HG03469 (cell line): ENCODE data around the gene BECN2.
"Not testable (repeated sequence)": the region's sequence is repeated elsewhere in the genome, so short reads cannot be mapped to it uniquely, and the experiment has no call there.

Experiments used
- ATAC-seq: cut with Tn5 transposase; IDR thresholded peaks from one replicate; pipeline ENCODE4 v1.9.1; 2021; ENCODE audit warnings: mild to moderate bottlenecking, moderate library complexity, moderate number of reproducible peaks; ENCODE audit not compliant: unreplicated experiment

The BECN2 gene

DNA sequence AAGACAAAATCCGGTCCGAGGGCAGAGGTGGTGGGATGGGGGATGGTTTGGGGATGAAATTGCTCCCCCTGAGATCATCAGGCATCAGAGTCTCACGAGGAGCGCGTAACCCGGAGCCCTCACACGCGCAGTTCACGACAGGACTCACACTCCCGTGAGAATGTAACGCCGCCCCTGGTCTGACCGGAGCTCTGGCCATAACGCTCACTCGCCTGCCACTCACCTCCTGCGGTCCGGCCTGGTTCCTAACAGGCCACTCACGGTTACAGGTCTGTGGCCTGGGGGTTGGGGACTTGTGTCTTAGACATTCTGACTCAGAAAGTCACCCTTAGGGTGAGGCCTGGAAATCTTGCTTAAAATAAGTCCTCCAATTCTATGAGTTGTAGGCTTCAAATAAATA lies 21.5 kb downstream of the BECN2 start:
- ATAC-seq = no peak

DNA sequence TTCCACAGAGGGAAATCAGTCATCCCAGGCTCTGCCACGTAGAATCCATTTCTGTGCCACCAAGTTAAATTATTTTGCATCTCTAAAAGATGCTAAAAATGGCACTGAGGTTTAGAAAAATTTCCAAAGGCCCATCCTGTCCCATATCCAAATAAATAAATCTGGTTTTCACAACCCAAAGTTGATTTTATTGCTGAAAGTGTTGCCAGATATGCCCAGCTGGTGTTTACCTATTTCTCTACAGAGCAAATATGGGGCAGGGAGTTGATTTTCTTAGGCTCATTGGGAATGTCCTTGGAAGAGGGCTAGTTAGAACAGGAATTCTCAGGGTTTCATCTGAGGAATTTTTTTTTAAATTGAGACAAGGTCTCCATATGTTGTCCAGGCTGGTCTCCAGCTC lies 22.4 kb downstream of the BECN2 start:
- ATAC-seq = no peak

DNA sequence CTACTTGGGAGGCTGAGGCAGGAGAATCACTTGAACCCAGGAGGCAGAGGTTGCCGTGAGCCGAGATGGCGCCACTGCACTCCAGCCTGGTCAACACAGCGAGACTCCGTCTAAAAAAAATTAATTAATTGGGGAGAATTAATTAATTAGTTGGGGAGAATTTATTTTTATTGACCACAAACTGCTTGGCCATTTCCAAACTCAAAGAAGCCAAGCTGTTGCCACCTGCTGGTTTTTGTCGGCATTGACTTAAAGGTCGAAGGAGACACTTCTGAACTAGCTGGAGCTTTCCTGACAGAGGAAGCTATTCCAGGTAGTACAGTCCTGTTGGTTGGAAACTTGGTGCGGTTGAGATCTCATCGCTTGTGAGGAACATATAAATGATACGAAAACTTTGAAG lies 28.2 kb downstream of the BECN2 start:
- no peak for ATAC-seq

DNA sequence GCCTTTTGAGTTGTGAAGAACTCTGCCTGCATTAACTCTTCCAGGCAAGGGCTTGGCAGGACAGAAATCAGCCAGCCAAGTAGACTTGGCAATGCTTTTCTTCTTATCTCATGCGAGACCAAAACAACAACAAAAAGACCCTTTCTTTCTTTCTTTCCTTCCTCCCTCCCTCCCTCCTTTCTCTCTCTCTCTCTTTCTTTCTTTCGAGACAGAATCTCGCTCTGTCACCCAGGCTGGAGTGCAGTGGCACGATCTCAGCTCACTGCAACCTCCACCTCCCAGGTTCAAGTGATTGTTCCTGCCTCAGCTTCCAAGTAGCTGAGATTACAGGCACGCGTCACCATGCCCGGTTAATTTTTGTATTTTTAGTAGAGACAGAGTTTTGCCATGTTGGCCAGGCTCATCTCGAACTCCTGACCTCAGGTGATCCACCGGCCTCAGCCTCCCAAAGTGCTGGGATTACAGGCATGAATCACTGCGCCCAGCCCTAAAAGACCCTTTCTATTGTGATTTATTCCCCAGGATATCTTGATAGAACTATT lies 30.9 kb downstream of the BECN2 start:
- not testable (repeated sequence) for ATAC-seq

DNA sequence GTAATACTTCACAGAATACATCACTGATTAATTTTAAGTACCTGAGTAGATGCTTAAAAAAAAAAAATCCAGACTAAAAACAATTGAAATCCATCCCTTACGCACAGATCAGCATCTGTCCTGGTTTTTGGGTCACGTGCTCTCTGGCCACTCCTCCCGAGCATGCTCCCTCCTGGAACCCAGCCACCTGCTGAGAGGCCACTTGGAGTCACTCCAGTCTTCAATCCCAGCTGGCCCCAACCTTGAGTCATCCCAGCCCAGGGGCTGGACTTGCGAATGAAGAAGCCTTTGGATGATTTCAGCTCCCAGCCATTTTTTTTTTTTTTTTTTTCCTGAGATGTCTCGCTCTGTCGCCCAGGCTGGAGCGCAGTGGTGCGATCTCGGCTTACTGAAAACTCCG lies 32.5 kb downstream of the BECN2 start:
- no peak for ATAC-seq

DNA sequence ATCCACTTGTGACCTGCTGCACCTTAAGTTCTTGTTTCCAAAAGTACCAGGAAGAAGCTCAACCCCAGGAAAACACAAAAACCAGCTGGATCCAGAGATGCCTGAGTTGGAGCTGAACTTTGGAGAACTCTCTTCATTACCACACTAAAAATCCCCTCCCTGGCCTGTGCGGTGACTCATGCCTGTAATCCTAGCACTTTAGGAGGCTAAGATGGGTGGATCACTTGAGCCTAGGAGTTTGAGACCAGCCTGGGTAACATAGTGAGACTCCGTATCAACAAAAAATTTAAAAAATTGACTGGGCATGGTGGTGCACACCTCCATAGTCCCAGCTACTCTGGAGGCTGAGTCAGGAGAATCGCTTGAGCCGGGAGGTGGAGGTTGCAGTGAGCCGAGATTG lies 35.2 kb downstream of the BECN2 start:
- no peak for ATAC-seq

DNA sequence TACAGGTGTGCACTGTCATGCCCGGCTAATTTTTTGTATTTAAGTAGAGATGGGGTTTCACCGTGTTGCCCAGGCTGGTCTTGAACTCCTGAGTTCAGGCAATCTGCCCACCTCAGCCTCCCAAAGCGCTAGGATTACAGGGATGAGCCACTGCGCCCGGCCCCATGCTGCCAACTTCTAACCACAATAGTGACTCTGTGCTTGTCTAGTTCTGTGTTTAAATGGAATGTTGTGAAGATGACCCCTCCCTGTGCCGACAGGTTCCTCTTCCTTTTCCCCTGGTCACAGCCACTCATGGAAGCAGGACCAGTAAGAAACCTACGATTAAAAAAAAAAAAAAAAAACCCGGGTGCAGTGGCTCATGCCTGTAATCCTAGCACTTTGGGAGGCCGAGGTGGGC lies 36.6 kb downstream of the BECN2 start:
- ATAC-seq = no peak

DNA sequence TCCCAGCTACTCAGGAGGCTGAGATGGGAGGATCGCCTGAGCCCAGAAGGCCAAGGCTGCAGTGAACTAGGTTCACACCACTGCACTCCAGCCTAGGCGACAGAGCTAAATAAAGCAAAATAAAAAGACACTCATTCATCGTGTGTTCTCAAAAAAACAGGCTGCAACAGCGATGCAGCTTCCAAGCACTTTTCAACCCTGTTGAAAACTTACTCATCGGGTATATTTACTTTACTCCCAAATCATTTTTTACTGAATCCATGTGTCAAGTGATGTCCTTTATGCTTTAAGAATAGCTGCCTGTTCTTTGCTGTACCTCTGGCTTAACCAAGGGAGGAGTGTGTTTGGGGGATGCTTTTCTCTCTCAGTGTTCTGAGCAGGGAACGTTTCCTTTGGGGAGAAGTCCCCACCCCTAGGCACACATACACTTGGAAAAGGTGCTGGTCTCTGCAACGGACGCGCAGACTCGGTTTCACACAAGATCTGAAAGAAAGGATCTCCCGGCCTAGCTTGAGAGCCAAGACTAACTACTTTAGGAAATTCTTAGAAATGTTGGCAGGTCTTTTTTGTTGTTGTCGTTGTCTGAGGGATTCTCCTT lies 39.9 kb downstream of the BECN2 start:
- ATAC-seq = no peak

DNA sequence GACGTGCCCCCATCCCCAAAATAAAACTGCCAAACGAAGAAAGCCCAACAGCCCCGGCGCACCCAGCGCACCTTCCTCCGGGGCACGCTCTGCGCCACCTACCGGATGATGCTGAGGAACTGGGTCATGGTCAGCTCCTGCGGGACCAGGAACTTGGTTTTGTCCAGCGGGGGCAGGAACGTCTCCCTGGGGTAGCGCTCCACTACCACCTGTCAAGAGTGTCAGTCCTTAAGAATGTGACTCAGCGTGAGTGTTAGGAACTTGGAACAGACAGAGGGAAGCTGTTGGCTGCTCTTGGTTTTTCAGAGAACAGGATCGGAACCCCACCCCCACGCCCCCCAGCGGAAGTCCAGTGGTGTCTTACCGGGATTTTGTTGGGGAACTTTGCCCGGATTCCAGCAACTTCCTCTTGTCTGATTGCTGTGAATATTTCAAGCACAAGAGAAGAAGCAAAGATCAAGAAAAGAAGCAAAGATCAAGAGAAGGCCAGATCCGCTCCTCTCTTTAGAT lies 40.9 kb downstream of the BECN2 start:
- ATAC-seq = peak; percentile 80

DNA sequence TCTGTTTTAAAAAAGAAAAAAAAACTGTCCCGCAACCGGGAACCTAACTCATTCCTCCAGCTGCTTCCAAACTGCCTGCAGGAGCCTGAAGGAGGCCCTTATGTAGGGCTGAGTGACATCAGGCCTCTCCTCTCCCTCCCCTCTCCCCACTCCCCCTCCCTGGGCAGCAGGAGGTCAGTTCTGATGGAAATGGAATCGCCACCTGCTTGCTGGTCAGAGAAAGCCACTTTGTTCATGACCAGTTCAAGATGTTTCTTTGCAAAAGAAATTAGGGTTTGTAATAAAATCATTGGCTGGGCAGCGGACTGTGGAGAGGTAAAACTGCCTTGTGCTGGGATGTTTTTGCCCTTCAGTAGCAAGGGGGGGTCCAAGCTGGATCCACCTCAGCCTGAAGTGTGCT lies 41.5 kb downstream of the BECN2 start, which contains the start of gene MAP1LC3C:
MAP1LC3C (minus strand) TSS at position 73 of the 400 bp plus-strand sequence. CDS start 90 bp downstream, outside the sequence.
- ATAC-seq = no peak

DNA sequence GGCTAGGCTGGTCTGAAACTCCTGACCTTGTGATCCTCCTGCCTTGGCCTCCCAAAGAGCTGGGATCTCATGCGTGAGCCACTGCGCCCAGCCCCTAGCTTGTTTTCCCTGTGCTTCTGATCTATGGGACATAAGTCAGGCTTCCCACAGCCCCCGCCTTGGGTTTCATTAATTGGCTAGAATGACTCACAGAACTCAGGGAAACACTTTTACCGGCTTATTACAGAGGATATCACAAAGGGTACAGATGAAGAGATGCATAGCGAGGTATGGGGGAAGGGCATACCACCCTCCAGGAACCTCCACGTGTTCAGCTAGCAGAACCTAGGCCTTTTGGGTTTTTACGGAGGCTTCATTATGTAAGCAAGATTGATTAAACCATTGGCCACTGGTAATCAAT lies 42.9 kb downstream of the BECN2 start:
- no peak for ATAC-seq

DNA sequence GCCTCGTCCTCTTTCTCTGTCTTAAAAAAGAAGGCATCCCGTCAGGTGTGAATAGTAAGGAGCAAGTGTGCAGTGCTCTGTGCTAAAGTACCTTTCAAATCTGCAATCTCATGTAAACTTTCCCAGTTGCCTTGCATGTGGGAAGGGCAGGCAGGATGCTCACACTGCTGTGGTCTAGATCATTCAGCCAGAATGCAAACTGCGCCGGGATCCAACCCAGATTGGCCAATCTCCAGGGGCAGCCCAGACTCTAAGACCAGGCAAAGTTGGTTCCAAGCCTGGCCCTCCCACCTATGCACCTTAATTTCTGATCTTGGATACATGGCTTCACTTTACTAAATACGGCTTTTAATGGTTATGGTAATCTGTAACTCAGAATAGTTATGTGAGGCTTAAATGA lies 44.5 kb downstream of the BECN2 start:
- no peak for ATAC-seq

DNA sequence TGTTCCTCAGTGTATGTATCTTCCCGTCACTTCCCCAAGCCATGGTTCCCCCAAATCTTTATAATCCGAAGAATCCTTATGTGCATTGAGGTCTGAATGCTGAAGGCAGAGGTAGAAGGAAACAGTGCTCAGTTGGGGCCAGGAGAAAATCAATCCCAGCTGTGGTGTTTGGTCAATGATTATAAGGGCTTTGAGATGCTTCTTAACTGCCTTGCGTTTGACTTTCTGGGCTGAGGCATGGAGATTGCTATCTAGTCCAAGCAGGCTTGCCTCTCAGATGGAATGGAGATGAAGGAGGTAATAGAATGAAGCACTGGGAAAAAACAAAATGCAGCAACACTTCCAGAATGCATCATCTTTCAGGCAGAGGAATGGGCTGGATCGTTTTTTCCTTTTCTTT lies 44.9 kb downstream of the BECN2 start:
- ATAC-seq = no peak

DNA sequence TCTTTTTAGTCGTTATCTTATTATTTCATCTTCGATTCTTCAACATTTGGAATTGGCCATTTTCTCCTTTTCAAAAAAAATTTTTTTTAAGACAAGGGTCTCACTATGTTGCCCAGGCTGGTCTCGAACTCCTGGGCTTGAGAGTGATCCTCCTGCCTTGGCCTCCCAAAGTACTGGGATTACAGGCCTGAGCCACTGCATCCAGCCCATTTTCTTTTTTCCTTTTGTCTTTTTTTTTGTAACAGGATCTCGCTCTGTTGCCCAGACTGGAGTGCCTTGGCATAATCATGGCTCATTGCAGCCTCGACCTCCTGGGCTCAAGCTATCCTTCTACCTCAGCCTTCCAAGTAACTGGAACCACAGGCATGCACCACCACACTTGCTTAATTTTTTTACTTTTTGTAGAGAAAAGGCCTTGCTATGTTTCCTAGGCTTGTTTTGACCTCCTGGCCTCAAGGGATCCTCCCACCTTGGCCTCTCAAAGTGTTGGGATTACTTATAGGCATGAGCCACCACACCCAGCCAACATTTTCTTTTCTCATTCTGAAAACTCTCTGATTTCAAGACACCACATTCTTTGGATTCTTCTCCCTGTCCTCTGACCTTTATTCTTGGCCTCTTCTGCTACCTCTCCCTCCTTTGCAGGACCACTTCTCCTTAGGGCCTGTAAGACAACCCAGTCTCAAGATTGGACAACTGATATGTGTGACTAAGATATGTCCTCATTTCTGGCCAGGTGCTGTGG lies 47.4 kb downstream of the BECN2 start:
- no peak for ATAC-seq

DNA sequence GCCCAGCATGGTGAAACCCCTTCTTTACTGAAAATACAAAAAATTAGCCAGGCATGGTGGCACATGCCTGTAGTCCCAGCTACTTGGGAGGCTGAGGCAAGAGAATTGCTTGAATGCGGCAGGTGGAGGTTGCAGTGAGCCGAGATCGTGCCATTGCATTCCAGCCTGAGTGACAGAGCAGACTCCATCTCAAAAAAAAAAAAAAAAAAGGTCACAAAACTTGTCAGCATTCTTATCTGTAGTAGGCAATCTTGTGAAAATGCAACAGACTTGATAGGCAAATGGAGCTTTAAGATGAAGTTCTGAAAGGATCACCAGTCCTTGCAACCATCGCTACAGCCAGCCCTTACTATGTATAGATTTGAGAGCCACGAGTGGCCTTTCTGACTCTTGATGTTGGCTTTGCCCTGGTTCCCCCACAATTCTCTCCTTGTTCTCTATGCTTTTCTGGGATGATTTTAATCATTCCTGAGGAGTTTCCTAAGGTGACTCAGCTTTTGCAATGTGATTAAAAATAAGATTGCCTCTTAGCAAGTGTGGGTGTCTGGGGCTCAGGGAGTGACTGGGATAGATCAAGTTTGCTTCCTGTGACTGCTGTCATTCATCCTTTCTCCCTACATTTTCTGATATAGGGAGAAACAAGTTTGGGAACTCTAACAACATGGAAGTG lies 48.4 kb downstream of the BECN2 start:
- no peak for ATAC-seq

DNA sequence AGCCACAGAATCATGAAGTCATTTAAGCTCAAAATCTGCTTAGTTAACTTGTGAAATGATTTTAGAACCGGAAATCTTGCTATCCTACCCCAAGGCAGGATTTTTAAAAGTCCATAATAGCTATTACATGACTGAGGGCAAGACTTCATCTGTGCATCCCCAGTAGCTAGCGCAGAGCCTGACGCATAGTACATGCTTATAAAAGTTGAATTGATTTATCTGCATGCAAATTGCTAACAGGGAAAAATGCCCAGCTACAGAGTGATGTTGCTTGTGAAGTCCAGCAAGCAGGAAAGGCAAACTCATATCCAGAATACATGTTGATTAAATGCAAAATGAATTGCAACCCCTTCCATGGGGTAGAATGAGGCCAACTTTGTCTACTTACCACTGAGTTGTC lies 49.4 kb downstream of the BECN2 start:
- ATAC-seq = no peak
